GM12892 (cell line): Measurements from ENCODE around the gene TEP1.
A peak's percentile ranks its signal among the peaks of the same experiment; 100 is the strongest.

Experiments used
- POLR2A ChIP-seq: IDR thresholded peaks from 2 replicates; pipeline ENCODE4 v1.6.1; 2011; ENCODE audit warnings: low read depth, low read length, control low read depth
- POLR2AphosphoS5 ChIP-seq: IDR thresholded peaks from 2 replicates; pipeline ENCODE4 v1.6.1; 2011; ENCODE audit warnings: low read depth, low read length, control low read depth

- TF ChIP-seq POLR2A (no peak; the same call in 1 of the 2 replicates), POLR2AphosphoS5 (peak; percentile 37; the same call in 1 of the 2 replicates)
These were observed 43.7 kb upstream of the TEP1 start for GRCh38 chr14:20456971-20457370.
